Mesodermal cell (in vitro differentiated cells): ENCODE results near the gene DAP. TPM values are rescaled to one million over a fixed set of nuclear protein-coding genes. Genes with fewer than 3 reads are reported as not detected.

Experiments
- H3K27ac ChIP-seq: 2 replicates; pipeline ENCODE4 v1.7.0; 2013; ENCODE audit warnings: mild to moderate bottlenecking, low read depth, low read length, moderate library complexity; ENCODE audit not compliant: severe bottlenecking
- H3K36me3 ChIP-seq: 2 replicates; pipeline ENCODE4 v1.7.1; 2013; ENCODE audit warnings: mild to moderate bottlenecking, low read length, moderate library complexity; ENCODE audit not compliant: control insufficient read depth, insufficient read depth
- H3K4me1 ChIP-seq: one replicate; pipeline ENCODE4 v1.7.1; 2013; ENCODE audit warnings: mild to moderate bottlenecking, low read length; ENCODE audit not compliant: insufficient read depth, control insufficient read depth, poor library complexity, severe bottlenecking
- H3K4me3 ChIP-seq: 2 replicates; pipeline ENCODE4 v1.7.0; 2013; ENCODE audit warnings: low read length, control low read depth, mild to moderate bottlenecking; ENCODE audit not compliant: insufficient read depth, poor library complexity, severe bottlenecking; ENCODE audit errors: extremely low read depth
- H3K9me3 ChIP-seq: 2 replicates; pipeline ENCODE4 v1.7.1; 2013; ENCODE audit warnings: mild to moderate bottlenecking, low read length, moderate library complexity; ENCODE audit not compliant: control insufficient read depth
- WGBS, 2 experiments: methylation state at CpG; one replicate each; pipeline ENCODE4 v1.1.5; 2013; ENCODE audit warnings: missing lambda C conversion rate in 2 of 2; ENCODE audit not compliant: insufficient coverage in 2 of 2; 5-methylcytosine and 5-hydroxymethylcytosine counted together
- polyA plus RNA-seq, 2 experiments: library from polyadenylated mRNA; stranded (reverse); fragments of 50-300 nt; gene quantifications; one replicate each; pipeline ENCODE4 v1.2.3, GENCODE V29; 2013

DAP gene
- polyA plus RNA-seq (2013, experiment 1 of 2) = 133 TPM
- 122 TPM for polyA plus RNA-seq (2013, experiment 2 of 2)

- Histone ChIP-seq H3K9me3 (no peaks in the 10 kb centered on the region), H3K27ac (peak within 1 kb of the TSS; percentile 95), H3K4me1 (peaks cover 25% of the 10 kb centered on the region), H3K4me3 (peak within 1 kb of the TSS; percentile 61), H3K36me3 (peaks cover 30% of the 10 kb centered on the region)
- WGBS, 2 experiments = 3% methylated on average over 33 to 42 of the region's 79 CpGs
These were observed at the start of gene DAP for GRCh38 chr5:10761185-10761932. TSS of gene DAP (minus strand) at chr5:10761234. CDS start at chr5:10761068, 166 bp downstream.

GRCh38 chr5:10808347-10809226 is 47.6 kb upstream of the DAP start:
- WGBS, 2 experiments = no CpG with 5 or more reads among the region's 3 CpGs
- Histone ChIP-seq H3K4me3 (no peak overlapping the region), H3K4me1 (no peaks in the 10 kb centered on the region), H3K27ac (no peak overlapping the region), H3K9me3 (peaks cover 10% of the 10 kb centered on the region), H3K36me3 (no peaks in the 10 kb centered on the region)

GRCh38 chr5:10801931-10802666 is 41.1 kb upstream of the DAP start:
- Histone ChIP-seq H3K9me3 (peaks cover 10% of the 10 kb centered on the region), H3K27ac (no peak overlapping the region), H3K36me3 (no peaks in the 10 kb centered on the region), H3K4me1 (no peaks in the 10 kb centered on the region), H3K4me3 (no peak overlapping the region)
- WGBS, 2 experiments = 53 to 60% methylated on average over 9 of the region's 9 CpGs

- no peaks in the 10 kb centered on the region for H3K4me1 ChIP-seq
- 80 to 89% methylated on average over 1 of the region's 3 CpGs for WGBS, 2 experiments
- H3K9me3 ChIP-seq = peaks cover 10% of the 10 kb centered on the region
- no peaks in the 10 kb centered on the region for H3K36me3 ChIP-seq
- H3K4me3 ChIP-seq = no peak overlapping the region
- no peak overlapping the region for H3K27ac ChIP-seq
These were observed 39.8 kb upstream of the DAP start for GRCh38 chr5:10800852-10801251.

- Histone ChIP-seq H3K27ac (no peak overlapping the region), H3K4me1 (no peaks in the 10 kb centered on the region), H3K4me3 (no peak overlapping the region), H3K9me3 (no peaks in the 10 kb centered on the region), H3K36me3 (no peaks in the 10 kb centered on the region)
- WGBS, 2 experiments = no CpG with 5 or more reads among the region's 3 CpGs
These were observed 36.2 kb upstream of the DAP start for GRCh38 chr5:10797261-10797660.

GRCh38 chr5:10793785-10794184 is 32.8 kb upstream of the DAP start:
- Histone ChIP-seq H3K4me1 (peaks cover 20% of the 10 kb centered on the region), H3K27ac (no peak overlapping the region), H3K9me3 (no peaks in the 10 kb centered on the region), H3K4me3 (no peak overlapping the region), H3K36me3 (no peaks in the 10 kb centered on the region)
- 72 to 79% methylated on average over 3 to 4 of the region's 6 CpGs for WGBS, 2 experiments

- Histone ChIP-seq H3K4me1 (peaks cover 26% of the 10 kb centered on the region), H3K36me3 (no peaks in the 10 kb centered on the region), H3K4me3 (no peak overlapping the region), H3K27ac (no peak overlapping the region), H3K9me3 (no peaks in the 10 kb centered on the region)
- WGBS, 2 experiments = 100% methylated on average over 1 of the region's 1 CpG
These were observed 31.3 kb upstream of the DAP start for GRCh38 chr5:10792336-10792735.

- 80% methylated on average over 2 of the region's 3 CpGs; no CpG with 5 or more reads in 1 of the 2 experiments for WGBS, 2 experiments
- Histone ChIP-seq H3K9me3 (no peaks in the 10 kb centered on the region), H3K4me3 (no peak overlapping the region), H3K27ac (peak overlapping the region; percentile 78), H3K36me3 (no peaks in the 10 kb centered on the region), H3K4me1 (peaks cover 26% of the 10 kb centered on the region)
These were observed 28.7 kb upstream of the DAP start for GRCh38 chr5:10789726-10790125.

- Histone ChIP-seq H3K4me3 (no peak overlapping the region), H3K36me3 (no peaks in the 10 kb centered on the region), H3K9me3 (no peaks in the 10 kb centered on the region), H3K27ac (peak overlapping the region; percentile 78), H3K4me1 (peaks cover 26% of the 10 kb centered on the region)
- WGBS, 2 experiments = 63 to 100% methylated on average over 1 to 2 of the region's 3 CpGs
These were observed 28.0 kb upstream of the DAP start for GRCh38 chr5:10789021-10789420.

- H3K9me3 ChIP-seq = no peaks in the 10 kb centered on the region
- no peaks in the 10 kb centered on the region for H3K36me3 ChIP-seq
- no peak overlapping the region for H3K27ac ChIP-seq
- WGBS, 2 experiments = 96 to 100% methylated on average over 1 to 5 of the region's 5 CpGs
- H3K4me1 ChIP-seq = peaks cover 26% of the 10 kb centered on the region
- H3K4me3 ChIP-seq = no peak overlapping the region
These were observed 27.3 kb upstream of the DAP start for GRCh38 chr5:10788358-10788757.
